ENCODE data around the gene VPS39. TPM values are rescaled to one million over a fixed set of nuclear protein-coding genes. Genes with fewer than 3 reads are reported as not detected.

Gene VPS39
- total and polyA plus RNA-seq, 2 of the 13 experiments (the other 11 are each of a cell fraction or from before 2014, with no cell fraction given): 22.9 to 32.0 TPM

GRCh38 chr15:42150219-42150970, 57.7 kb downstream of the VPS39 start:
- Histone ChIP-seq H3K36me3 (replicated peaks in 1 of 2; ENCODE audit: control insufficient read depth in 1 of 2, insufficient read depth in 2 of 2, low read length in 2 of 2) (no peaks in the 10 kb centered on the region), H3K4me2 (ENCODE audit: low read depth, low read length) (peak overlapping the region; percentile 29; the same call in 1 of the 2 replicates), H2AFZ (ENCODE audit: low read length) (no peak overlapping the region), H3K27me3 (ENCODE audit: control insufficient read depth in 1 of 2, insufficient read depth in 2 of 2, low read length in 2 of 2) (peaks cover 1 to 26% of the 10 kb centered on the region in 2 experiments; a peak in 4 of 5 replicates), H3K27ac (ENCODE audit: extremely low read length, insufficient read depth, low read length) (no peak overlapping the region), H4K20me1 (ENCODE audit: insufficient read depth, low read length) (no peaks in the 10 kb centered on the region), H3K4me1 (ENCODE audit: insufficient read depth, low read length) (peaks cover 52% of the 10 kb centered on the region), H3K9ac (ENCODE audit: insufficient read depth, low read depth, low read length) (no peak overlapping the region), H3K79me2 (ENCODE audit: insufficient read depth, low read length) (no peaks in the 10 kb centered on the region), H3K9me3 (ENCODE audit: low read length) (no peaks in the 10 kb centered on the region), H3K4me3 (replicated peaks in 1 of 3; ENCODE audit: insufficient read depth in 1 of 3, low read depth in 2 of 3, low read length in 3 of 3) (no peak overlapping the region)
- no TSS peak for BruUV-seq (replicated peaks)
- ChIA-PET CTCF (ENCODE audit: low intra/inter-chr PET ratio, low total read pairs) (no interaction called here), POLR2A (no interaction called here)
- DNase-seq (ENCODE audit: low spot score) (no peak), ATAC-seq (no peak; the same call in 2 of the 3 replicates), FAIRE-seq (no peak)
- intact Hi-C loops (cut with micrococcal nuclease; ENCODE audit: unreplicated experiment) (no loop called here), in situ Hi-C loops (cut with HindIII; ENCODE audit: extremely low pct_ligation_motif_present, low pct_unique_long_range_greater_than_20kb) (no loop called here)
- no peak for TF ChIP-seq TSC22D2 (CRISPR knock-in tag; IDR thresholded peaks at IDR 0.05; ENCODE audit: borderline replicate concordance)
- TF ChIP-seq ZMAT3 (CRISPR knock-in tag; conservative IDR thresholded peaks at IDR 0.05): no peak
- TF ChIP-seq NBN (conservative IDR thresholded peaks at IDR 0.05): no peak
- no peak for TF ChIP-seq RXRB (CRISPR knock-in tag; IDR thresholded peaks at IDR 0.05; ENCODE audit: borderline replicate concordance)
- TF ChIP-seq, protein P1, sequence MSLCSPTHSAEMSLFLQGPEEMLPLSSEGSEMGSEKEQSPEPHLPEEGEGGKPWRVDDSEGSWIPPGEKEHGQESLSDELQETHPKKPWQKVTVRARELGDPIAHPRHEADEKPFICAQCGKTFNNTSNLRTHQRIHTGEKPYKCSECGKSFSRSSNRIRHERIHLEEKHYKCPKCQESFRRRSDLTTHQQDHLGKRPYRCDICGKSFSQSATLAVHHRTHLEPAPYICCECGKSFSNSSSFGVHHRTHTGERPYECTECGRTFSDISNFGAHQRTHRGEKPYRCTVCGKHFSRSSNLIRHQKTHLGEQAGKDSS (CRISPR knock-in tag; IDR thresholded peaks at IDR 0.05; ENCODE audit: borderline replicate concordance, low read depth): no peak
- TF ChIP-seq ZNF704 (CRISPR knock-in tag; IDR thresholded peaks at IDR 0.05; ENCODE audit: borderline replicate concordance): no peak
- no peak for TF ChIP-seq ZNF143 (CRISPR knock-in tag; IDR thresholded peaks at IDR 0.05)
- WGBS (ENCODE audit: low lambda C conversion rate): 100% methylated on average over 2 of the region's 17 CpGs

Data from HepG2 (cell line).